Spleen (tissue), 7 donors: ENCODE results near the gene C5.

Source experiments
- POLR2A ChIP-seq, 3 donors: fragments of 450-650 bp; IDR thresholded peaks; one replicate each; pipeline ENCODE4 v1.5.1; 2017; ENCODE audit warnings: antibody characterized with exemption in 3 of 3, mild to moderate bottlenecking in 1 of 3
- POLR2AphosphoS5 ChIP-seq, 3 donors: sonication (generic); formaldehyde crosslinking; IDR thresholded peaks; one replicate each; pipeline ENCODE4 v1.5.1; 2017; ENCODE audit warnings: antibody characterized with exemption in 3 of 3
- TF ChIP-seq, protein P1 (sequence below), 11 experiments: fragments of 200-600 bp in 7 of 11; fragments of 450-650 bp in 4 of 11; sonication (generic) in 4 of 11; IDR thresholded peaks in 8 of 11; conservative IDR thresholded peaks in 3 of 11; 1 replicate in 7 of 11; 2 replicates in 4 of 11; pipeline versions ENCODE4 v1.4.0 to v1.8.0; 2016 to 2021; ENCODE audit warnings: antibody characterized with exemption in 11 of 11, inconsistent platforms in 4 of 11, mild to moderate bottlenecking in 1 of 11
- donor health status: DM: no; HTN: no; CAD: no; lungs with moderate emphysema.
- donor health status: DM: no; HTN: no; CAD: no.
- donor health status: DM: no; HTN: no; CAD: no.

- TF ChIP-seq, protein P1, sequence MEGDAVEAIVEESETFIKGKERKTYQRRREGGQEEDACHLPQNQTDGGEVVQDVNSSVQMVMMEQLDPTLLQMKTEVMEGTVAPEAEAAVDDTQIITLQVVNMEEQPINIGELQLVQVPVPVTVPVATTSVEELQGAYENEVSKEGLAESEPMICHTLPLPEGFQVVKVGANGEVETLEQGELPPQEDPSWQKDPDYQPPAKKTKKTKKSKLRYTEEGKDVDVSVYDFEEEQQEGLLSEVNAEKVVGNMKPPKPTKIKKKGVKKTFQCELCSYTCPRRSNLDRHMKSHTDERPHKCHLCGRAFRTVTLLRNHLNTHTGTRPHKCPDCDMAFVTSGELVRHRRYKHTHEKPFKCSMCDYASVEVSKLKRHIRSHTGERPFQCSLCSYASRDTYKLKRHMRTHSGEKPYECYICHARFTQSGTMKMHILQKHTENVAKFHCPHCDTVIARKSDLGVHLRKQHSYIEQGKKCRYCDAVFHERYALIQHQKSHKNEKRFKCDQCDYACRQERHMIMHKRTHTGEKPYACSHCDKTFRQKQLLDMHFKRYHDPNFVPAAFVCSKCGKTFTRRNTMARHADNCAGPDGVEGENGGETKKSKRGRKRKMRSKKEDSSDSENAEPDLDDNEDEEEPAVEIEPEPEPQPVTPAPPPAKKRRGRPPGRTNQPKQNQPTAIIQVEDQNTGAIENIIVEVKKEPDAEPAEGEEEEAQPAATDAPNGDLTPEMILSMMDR (IDR thresholded peaks at IDR 0.05 in 8 of 11, conservative IDR thresholded peaks at IDR 0.05 in 3 of 11) = no peak
- no peak for TF ChIP-seq POLR2AphosphoS5 (IDR thresholded peaks at IDR 0.05)
- TF ChIP-seq POLR2A (IDR thresholded peaks at IDR 0.05) = no peak
Observed at GRCh38 chr9:120911295-120911837, 138.7 kb downstream of the C5 start.
